Measurements from ENCODE around the gene GGA3.

GRCh38 chr17:75241143-75241430 lies 20.3 kb downstream of the GGA3 start:
- no peak for TF ChIP-seq POLR2A (IDR thresholded peaks at IDR 0.05; ENCODE audit: low read depth, low read length)
- no peak; the same call in 1 of the 2 replicates for TF ChIP-seq POLR2AphosphoS5 (IDR thresholded peaks at IDR 0.05; ENCODE audit: low read depth, low read length)
- no peak for TF ChIP-seq SPI1 (IDR thresholded peaks at IDR 0.05; ENCODE audit: low read depth, low read length)

Data from GM12891 (cell line).